A204.1 (cell line): ENCODE results near the gene ZDBF2.
"Not testable (repeated sequence)": the region's sequence is repeated elsewhere in the genome, so short reads cannot be mapped to it uniquely, and the experiment has no call there.

Experiments
- FAIRE-seq: peaks from 2 replicates; lab custom pipeline; 2012; peaks lifted over from hg19 to GRCh38; lab: Jason Lieb, UNC

ZDBF2 gene

GRCh38 chr2:206274434-206275311, at the start of gene ZDBF2:
Gene ZDBF2 (plus strand): TSS chr2:206274663. CDS start chr2:206281850, 7,187 bp downstream.
- FAIRE-seq, result no peak

GRCh38 chr2:206225435-206226232, 48.8 kb upstream of the ZDBF2 start:
- no peak for FAIRE-seq

GRCh38 chr2:206228636-206229035, 45.8 kb upstream of the ZDBF2 start:
- not testable (repeated sequence) for FAIRE-seq

- FAIRE-seq, result no peak
Observed at GRCh38 chr2:206229642-206230041, 44.8 kb upstream of the ZDBF2 start.

GRCh38 chr2:206230060-206230762, 44.3 kb upstream of the ZDBF2 start:
- FAIRE-seq, result no peak

- FAIRE-seq, result no peak
Observed at GRCh38 chr2:206231669-206232286, 42.7 kb upstream of the ZDBF2 start.

- no peak for FAIRE-seq
Observed at GRCh38 chr2:206232287-206233035, 42.0 kb upstream of the ZDBF2 start.

GRCh38 chr2:206239157-206239556, 35.3 kb upstream of the ZDBF2 start:
- FAIRE-seq, result no peak

- FAIRE-seq, result no peak
Observed at GRCh38 chr2:206240327-206240726, 34.1 kb upstream of the ZDBF2 start.

- FAIRE-seq, result no peak
Observed at GRCh38 chr2:206241736-206242135, 32.7 kb upstream of the ZDBF2 start.

- no peak for FAIRE-seq
Observed at GRCh38 chr2:206245265-206245672, 29.2 kb upstream of the ZDBF2 start.

- no peak for FAIRE-seq
Observed at GRCh38 chr2:206250041-206250897, 24.2 kb upstream of the ZDBF2 start.

- FAIRE-seq, result no peak
Observed at GRCh38 chr2:206253125-206253776, 21.2 kb upstream of the ZDBF2 start.

- FAIRE-seq, result no peak
Observed at GRCh38 chr2:206253777-206254166, 20.7 kb upstream of the ZDBF2 start.

- no peak for FAIRE-seq
Observed at GRCh38 chr2:206255003-206255402, 19.5 kb upstream of the ZDBF2 start.

GRCh38 chr2:206256706-206257205, 17.7 kb upstream of the ZDBF2 start:
- no peak for FAIRE-seq

GRCh38 chr2:206257350-206257749, 17.1 kb upstream of the ZDBF2 start:
- FAIRE-seq, result no peak

- FAIRE-seq, result no peak
Observed at GRCh38 chr2:206257861-206258260, 16.6 kb upstream of the ZDBF2 start.

- not testable (repeated sequence) for FAIRE-seq
Observed at GRCh38 chr2:206258615-206259014, 15.8 kb upstream of the ZDBF2 start.
